ENCODE results near the gene C3orf52. TPM values are rescaled to one million over a fixed set of nuclear protein-coding genes. Genes with fewer than 3 reads are reported as not detected.

C3orf52 gene
- total and polyA plus RNA-seq, 7 donors, result 0.62 to 5.9 (median 1.9) TPM

DNA sequence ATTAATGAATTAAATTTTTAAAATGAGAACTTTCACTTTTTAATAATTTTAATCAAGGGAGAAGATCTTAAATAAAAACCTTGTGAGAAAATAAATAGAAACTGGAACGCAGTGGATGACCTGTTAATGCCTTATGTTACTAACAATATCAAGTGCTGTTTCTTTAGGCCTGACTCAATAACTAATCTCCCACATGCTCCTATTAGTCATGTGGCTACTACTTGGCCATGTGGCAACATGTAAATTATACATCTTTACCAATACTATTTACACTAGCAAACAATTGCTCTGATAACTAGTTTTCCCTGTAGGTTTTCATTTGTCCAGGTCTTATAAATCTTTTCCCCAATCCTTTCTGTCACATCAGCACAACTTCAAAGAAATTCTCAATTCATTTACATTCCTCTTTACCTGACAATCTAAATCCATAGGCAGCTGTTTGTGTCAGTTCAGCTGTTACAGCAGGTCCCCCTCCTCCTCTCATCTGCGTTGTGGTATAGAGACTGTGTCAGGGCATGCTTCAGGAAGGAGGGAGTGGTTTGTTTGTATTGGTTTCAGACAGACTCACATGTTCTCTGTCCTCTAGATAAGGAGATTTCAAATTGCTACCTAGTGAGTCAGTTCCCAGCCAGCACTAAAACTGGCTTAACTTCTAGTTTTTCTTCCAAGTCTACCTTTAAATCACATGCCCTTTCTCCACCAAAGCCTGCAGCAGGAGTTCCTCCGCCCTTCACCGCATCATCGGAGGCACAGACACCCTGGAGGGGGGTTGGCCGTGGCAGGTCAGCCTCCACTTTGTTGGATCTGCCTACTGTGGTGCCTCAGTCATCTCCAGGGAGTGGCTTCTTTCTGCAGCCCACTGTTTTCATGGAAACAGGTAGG, 11.3 kb upstream of the C3orf52 start:
- H3K4me1 ChIP-seq, result no peaks in the 10 kb centered on the region
- H3K36me3 ChIP-seq (ENCODE audit: insufficient read depth in 1 of 2, low read depth in 1 of 2), result no peaks in the 10 kb centered on the region
- peaks cover 0 to 4% (median 0%) of the 10 kb centered on the region in 3 donors for H3K27me3 ChIP-seq (ENCODE audit: insufficient read depth in 3 of 3, low read length in 2 of 3)
- intact Hi-C loops (cut with DNase I), result no loop called here
- H3K27ac ChIP-seq, result no peak overlapping the region
- DNase-seq, result no peak
- ATAC-seq, result no peak
- no peaks in the 10 kb centered on the region for H3K9me3 ChIP-seq
- 44 to 48% (median 48%) methylated on average over 6 of the region's 6 CpGs for WGBS, 3 donors
- TF ChIP-seq, protein P1, sequence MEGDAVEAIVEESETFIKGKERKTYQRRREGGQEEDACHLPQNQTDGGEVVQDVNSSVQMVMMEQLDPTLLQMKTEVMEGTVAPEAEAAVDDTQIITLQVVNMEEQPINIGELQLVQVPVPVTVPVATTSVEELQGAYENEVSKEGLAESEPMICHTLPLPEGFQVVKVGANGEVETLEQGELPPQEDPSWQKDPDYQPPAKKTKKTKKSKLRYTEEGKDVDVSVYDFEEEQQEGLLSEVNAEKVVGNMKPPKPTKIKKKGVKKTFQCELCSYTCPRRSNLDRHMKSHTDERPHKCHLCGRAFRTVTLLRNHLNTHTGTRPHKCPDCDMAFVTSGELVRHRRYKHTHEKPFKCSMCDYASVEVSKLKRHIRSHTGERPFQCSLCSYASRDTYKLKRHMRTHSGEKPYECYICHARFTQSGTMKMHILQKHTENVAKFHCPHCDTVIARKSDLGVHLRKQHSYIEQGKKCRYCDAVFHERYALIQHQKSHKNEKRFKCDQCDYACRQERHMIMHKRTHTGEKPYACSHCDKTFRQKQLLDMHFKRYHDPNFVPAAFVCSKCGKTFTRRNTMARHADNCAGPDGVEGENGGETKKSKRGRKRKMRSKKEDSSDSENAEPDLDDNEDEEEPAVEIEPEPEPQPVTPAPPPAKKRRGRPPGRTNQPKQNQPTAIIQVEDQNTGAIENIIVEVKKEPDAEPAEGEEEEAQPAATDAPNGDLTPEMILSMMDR (IDR thresholded peaks at IDR 0.05), result no peak
- no peak overlapping the region for H3K4me3 ChIP-seq

DNA sequence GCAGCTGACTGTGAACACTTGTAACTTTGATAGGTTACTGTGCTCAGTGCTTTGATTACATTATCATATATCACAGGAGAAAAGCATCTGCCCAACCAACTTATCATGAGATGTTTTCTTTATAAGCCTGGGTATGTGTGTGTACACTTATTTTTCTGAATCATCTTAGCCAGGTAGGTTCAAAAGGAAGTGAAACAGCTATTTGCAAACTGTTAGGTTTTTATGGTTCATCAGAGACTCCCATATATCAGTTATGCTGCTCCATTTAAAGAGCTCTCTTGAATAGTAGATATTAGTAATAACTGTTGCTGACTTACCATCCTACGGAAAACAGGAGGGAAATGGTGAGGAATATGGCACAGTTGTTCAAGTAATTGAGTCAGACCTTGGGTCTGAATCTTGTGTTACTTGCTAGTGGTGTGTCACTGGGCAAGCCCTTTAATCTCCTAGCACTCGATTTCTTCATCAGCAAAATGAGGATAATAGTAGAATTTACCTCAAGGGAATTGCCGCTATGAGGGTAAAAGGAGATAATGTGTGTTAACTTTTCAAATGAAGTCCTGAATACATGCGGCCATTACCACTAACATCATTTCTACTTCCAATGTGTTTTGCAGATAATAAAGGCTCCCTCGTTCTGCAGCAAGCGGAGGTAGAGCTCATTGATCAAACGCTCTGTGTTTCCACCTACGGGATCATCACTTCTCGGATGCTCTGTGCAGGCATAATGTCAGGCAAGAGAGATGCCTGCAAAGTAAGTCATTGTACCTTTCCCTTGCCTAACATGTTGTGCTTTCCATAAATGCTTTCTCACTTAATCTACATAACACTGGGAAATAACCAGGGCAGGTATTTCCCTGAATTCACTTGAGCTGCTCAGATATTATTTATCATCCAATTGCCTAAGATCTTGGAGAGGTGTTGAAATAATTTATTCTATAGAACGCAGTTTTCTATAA, 7.8 kb upstream of the C3orf52 start:
- no peak overlapping the region for H3K4me3 ChIP-seq

DNA sequence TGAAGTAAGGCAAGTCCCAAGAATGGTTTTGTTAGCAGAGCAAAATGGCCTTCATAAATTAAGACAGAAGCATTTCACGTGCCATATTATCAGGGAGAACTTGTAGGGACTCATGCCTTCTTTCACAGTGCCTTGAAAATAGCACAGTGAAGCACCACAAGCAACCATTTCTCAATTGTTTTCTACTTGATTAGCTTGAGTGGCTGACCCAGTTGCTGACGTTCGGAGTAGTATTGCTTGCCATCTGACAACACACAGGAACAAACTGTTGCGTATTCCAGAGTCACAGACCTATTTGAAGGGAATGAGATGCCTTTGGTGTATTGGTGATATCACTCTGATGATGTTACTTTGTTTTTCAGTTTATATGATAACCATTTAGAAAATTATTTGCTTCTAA, 3.0 kb upstream of the C3orf52 start:
- 78 to 88% (median 83%) methylated on average over 4 of the region's 4 CpGs for WGBS, 3 donors
- Histone ChIP-seq H3K9me3 (no peaks in the 10 kb centered on the region), H3K4me3 (no peak overlapping the region), H3K4me1 (no peaks in the 10 kb centered on the region), H3K27me3 (ENCODE audit: insufficient read depth in 3 of 3, low read length in 2 of 3) (no peaks in the 10 kb centered on the region), H3K27ac (no peak overlapping the region), H3K36me3 (ENCODE audit: insufficient read depth in 1 of 2, low read depth in 1 of 2) (no peaks in the 10 kb centered on the region)
- intact Hi-C loops (cut with DNase I), result no loop called here
- DNase-seq (no peak), ATAC-seq (no peak)
- TF ChIP-seq, protein P1 (IDR thresholded peaks at IDR 0.05), result no peak

More for the DNA sequence above, 7.8 kb upstream of the C3orf52 start:
- DNase-seq (no peak), ATAC-seq (no peak)
- no peaks in the 10 kb centered on the region for H3K36me3 ChIP-seq (ENCODE audit: insufficient read depth in 1 of 2, low read depth in 1 of 2)
- TF ChIP-seq, protein P1 (IDR thresholded peaks at IDR 0.05), result no peak
- peaks cover 0 to 4% (median 0%) of the 10 kb centered on the region in 3 donors for H3K27me3 ChIP-seq (ENCODE audit: insufficient read depth in 3 of 3, low read length in 2 of 3)
- WGBS, 3 donors, result 78 to 85% (median 82%) methylated on average over 10 of the region's 10 CpGs
- no peak overlapping the region for H3K27ac ChIP-seq
- no peaks in the 10 kb centered on the region for H3K9me3 ChIP-seq
- intact Hi-C loops (cut with DNase I), result no loop called here
- H3K4me1 ChIP-seq, result no peaks in the 10 kb centered on the region

DNA sequence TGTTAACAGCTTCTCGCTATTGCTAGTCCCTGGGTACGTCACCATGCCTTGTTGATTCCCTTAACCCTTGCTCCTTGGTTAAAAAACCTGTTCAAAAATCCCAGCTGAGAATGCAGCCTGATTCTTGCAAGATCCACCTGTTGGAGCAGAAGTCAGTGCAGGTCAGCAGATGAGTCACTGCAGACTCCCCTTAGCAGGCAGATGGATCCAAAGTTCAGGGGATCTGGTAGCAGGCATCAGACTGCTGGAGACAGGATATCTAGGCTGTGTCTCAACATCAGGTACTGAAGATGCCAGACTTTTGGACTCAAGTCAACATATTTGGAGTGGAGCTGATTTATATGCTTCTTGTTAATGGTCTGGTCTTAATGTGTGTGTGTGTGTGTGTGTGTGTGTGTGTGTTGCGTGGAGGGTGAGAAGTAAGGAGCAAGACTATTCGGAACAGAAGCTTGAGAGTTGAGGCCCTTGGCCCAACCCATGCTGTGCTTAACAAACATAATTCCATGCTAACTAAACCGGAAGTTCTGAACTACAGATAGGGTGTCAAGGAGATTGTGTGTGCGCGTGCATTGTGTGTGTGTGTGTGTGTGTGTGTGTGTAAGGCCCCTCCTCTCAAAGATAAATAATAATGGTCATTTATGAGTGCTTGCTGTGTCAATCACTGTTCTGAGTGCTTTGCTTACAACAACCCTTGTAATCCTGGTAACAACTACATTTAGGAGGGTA, 1.0 kb upstream of the C3orf52 start:
- DNase-seq (no peak), ATAC-seq (no peak)
- no peaks in the 10 kb centered on the region for H3K4me1 ChIP-seq
- no peaks in the 10 kb centered on the region for H3K27me3 ChIP-seq (ENCODE audit: insufficient read depth in 3 of 3, low read length in 2 of 3)
- no peak overlapping the region for H3K4me3 ChIP-seq
- TF ChIP-seq, protein P1 (IDR thresholded peaks at IDR 0.05), result no peak
- no peak overlapping the region for H3K27ac ChIP-seq
- 92 to 95% (median 93%) methylated on average over 7 of the region's 7 CpGs for WGBS, 3 donors
- no peaks in the 10 kb centered on the region for H3K36me3 ChIP-seq (ENCODE audit: insufficient read depth in 1 of 2, low read depth in 1 of 2)
- H3K9me3 ChIP-seq, result no peaks in the 10 kb centered on the region
- intact Hi-C loops (cut with DNase I), result no loop called here

All from psoas muscle (tissue), 8 donors.